ENCODE measurements around the gene TMEM61. TPM values are rescaled to one million over a fixed set of nuclear protein-coding genes. Genes with fewer than 3 reads are reported as not detected.

Gene TMEM61
- total RNA-seq, 1 experiment from 2014 or later, result 0.74 TPM

DNA sequence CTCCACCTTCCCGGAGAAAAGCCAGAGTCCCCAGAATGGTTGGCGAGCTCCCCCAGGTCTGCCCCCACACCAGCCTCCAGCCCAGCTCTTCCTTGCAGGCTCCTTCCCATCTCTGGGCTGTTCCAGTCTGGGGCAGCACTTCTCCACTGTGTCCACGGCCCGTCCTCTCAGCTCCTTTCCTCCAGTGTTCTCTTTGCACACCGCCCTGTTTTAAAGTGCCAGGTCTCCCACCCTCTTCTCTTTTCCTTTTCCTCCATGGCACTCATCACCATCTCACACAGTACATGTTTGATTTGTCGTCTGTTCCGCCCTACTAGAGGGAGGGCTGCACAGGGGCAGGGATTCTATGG is 52.8 kb downstream of the TMEM61 start:
- Mint-ChIP-seq H3K36me3 (peaks cover 9% of the 10 kb centered on the region), H3K4me1 (peaks cover 27% of the 10 kb centered on the region), H3K9me3 (peaks cover 13% of the 10 kb centered on the region), H3K4me3 (no peak overlapping the region), H3K27me3 (ENCODE audit: low read depth) (peaks cover 26% of the 10 kb centered on the region), H3K27ac (no peak overlapping the region)
- ATAC-seq, result no peak
- ChIA-PET POLR2A (no interaction called here), CTCF (interaction anchor here (1.5 to 5.7 kb wide), 4 partner anchors 11 to 88 kb away, joined by 5 to 56 read pairs (median 11); no protein-coding TSS in a partner anchor)
- DNase-seq (ENCODE audit: low spot score), result no peak
- TF ChIP-seq, protein P1, sequence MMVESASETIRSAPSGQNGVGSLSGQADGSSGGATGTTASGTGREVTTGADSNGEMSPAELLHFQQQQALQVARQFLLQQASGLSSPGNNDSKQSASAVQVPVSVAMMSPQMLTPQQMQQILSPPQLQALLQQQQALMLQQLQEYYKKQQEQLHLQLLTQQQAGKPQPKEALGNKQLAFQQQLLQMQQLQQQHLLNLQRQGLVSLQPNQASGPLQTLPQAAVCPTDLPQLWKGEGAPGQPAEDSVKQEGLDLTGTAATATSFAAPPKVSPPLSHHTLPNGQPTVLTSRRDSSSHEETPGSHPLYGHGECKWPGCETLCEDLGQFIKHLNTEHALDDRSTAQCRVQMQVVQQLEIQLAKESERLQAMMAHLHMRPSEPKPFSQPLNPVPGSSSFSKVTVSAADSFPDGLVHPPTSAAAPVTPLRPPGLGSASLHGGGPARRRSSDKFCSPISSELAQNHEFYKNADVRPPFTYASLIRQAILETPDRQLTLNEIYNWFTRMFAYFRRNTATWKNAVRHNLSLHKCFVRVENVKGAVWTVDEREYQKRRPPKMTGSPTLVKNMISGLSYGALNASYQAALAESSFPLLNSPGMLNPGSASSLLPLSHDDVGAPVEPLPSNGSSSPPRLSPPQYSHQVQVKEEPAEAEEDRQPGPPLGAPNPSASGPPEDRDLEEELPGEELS (CRISPR knock-in tag; IDR thresholded peaks at IDR 0.05), result no peak
- TF ChIP-seq KAT7 (CRISPR knock-in tag; IDR thresholded peaks at IDR 0.05; ENCODE audit: borderline replicate concordance) (no peak), SP1 (CRISPR knock-in tag; conservative IDR thresholded peaks at IDR 0.05) (no peak), ZNF138 (CRISPR knock-in tag; conservative IDR thresholded peaks at IDR 0.05) (no peak), NFYB (CRISPR knock-in tag; conservative IDR thresholded peaks at IDR 0.05; ENCODE audit: low read depth) (no peak), NFATC4 (CRISPR knock-in tag; IDR thresholded peaks at IDR 0.05) (no peak), NFE2L1 (CRISPR knock-in tag; IDR thresholded peaks at IDR 0.05) (no peak), TEAD4 (CRISPR knock-in tag; IDR thresholded peaks at IDR 0.05) (no peak), PRRX2 (CRISPR knock-in tag; IDR thresholded peaks at IDR 0.05) (no peak), ATF2 (CRISPR knock-in tag; IDR thresholded peaks at IDR 0.05; ENCODE audit: borderline replicate concordance, low read depth) (no peak)
- TF ChIP-seq, protein P2, sequence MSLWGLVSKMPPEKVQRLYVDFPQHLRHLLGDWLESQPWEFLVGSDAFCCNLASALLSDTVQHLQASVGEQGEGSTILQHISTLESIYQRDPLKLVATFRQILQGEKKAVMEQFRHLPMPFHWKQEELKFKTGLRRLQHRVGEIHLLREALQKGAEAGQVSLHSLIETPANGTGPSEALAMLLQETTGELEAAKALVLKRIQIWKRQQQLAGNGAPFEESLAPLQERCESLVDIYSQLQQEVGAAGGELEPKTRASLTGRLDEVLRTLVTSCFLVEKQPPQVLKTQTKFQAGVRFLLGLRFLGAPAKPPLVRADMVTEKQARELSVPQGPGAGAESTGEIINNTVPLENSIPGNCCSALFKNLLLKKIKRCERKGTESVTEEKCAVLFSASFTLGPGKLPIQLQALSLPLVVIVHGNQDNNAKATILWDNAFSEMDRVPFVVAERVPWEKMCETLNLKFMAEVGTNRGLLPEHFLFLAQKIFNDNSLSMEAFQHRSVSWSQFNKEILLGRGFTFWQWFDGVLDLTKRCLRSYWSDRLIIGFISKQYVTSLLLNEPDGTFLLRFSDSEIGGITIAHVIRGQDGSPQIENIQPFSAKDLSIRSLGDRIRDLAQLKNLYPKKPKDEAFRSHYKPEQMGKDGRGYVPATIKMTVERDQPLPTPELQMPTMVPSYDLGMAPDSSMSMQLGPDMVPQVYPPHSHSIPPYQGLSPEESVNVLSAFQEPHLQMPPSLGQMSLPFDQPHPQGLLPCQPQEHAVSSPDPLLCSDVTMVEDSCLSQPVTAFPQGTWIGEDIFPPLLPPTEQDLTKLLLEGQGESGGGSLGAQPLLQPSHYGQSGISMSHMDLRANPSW (CRISPR knock-in tag; conservative IDR thresholded peaks at IDR 0.05; ENCODE audit: low read depth), result no peak
- TF ChIP-seq, protein P3, sequence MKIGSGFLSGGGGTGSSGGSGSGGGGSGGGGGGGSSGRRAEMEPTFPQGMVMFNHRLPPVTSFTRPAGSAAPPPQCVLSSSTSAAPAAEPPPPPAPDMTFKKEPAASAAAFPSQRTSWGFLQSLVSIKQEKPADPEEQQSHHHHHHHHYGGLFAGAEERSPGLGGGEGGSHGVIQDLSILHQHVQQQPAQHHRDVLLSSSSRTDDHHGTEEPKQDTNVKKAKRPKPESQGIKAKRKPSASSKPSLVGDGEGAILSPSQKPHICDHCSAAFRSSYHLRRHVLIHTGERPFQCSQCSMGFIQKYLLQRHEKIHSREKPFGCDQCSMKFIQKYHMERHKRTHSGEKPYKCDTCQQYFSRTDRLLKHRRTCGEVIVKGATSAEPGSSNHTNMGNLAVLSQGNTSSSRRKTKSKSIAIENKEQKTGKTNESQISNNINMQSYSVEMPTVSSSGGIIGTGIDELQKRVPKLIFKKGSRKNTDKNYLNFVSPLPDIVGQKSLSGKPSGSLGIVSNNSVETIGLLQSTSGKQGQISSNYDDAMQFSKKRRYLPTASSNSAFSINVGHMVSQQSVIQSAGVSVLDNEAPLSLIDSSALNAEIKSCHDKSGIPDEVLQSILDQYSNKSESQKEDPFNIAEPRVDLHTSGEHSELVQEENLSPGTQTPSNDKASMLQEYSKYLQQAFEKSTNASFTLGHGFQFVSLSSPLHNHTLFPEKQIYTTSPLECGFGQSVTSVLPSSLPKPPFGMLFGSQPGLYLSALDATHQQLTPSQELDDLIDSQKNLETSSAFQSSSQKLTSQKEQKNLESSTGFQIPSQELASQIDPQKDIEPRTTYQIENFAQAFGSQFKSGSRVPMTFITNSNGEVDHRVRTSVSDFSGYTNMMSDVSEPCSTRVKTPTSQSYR (CRISPR knock-in tag; IDR thresholded peaks at IDR 0.05), result no peak
- TF ChIP-seq, protein P4, sequence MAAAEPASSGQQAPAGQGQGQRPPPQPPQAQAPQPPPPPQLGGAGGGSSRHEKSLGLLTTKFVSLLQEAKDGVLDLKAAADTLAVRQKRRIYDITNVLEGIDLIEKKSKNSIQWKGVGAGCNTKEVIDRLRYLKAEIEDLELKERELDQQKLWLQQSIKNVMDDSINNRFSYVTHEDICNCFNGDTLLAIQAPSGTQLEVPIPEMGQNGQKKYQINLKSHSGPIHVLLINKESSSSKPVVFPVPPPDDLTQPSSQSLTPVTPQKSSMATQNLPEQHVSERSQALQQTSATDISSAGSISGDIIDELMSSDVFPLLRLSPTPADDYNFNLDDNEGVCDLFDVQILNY (CRISPR knock-in tag; IDR thresholded peaks at IDR 0.05), result no peak
- TF ChIP-seq, protein P5, sequence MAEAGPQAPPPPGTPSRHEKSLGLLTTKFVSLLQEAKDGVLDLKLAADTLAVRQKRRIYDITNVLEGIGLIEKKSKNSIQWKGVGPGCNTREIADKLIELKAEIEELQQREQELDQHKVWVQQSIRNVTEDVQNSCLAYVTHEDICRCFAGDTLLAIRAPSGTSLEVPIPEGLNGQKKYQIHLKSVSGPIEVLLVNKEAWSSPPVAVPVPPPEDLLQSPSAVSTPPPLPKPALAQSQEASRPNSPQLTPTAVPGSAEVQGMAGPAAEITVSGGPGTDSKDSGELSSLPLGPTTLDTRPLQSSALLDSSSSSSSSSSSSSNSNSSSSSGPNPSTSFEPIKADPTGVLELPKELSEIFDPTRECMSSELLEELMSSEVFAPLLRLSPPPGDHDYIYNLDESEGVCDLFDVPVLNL (CRISPR knock-in tag; IDR thresholded peaks at IDR 0.05; ENCODE audit: borderline replicate concordance, low read depth), result no peak
- TF ChIP-seq, protein P6, sequence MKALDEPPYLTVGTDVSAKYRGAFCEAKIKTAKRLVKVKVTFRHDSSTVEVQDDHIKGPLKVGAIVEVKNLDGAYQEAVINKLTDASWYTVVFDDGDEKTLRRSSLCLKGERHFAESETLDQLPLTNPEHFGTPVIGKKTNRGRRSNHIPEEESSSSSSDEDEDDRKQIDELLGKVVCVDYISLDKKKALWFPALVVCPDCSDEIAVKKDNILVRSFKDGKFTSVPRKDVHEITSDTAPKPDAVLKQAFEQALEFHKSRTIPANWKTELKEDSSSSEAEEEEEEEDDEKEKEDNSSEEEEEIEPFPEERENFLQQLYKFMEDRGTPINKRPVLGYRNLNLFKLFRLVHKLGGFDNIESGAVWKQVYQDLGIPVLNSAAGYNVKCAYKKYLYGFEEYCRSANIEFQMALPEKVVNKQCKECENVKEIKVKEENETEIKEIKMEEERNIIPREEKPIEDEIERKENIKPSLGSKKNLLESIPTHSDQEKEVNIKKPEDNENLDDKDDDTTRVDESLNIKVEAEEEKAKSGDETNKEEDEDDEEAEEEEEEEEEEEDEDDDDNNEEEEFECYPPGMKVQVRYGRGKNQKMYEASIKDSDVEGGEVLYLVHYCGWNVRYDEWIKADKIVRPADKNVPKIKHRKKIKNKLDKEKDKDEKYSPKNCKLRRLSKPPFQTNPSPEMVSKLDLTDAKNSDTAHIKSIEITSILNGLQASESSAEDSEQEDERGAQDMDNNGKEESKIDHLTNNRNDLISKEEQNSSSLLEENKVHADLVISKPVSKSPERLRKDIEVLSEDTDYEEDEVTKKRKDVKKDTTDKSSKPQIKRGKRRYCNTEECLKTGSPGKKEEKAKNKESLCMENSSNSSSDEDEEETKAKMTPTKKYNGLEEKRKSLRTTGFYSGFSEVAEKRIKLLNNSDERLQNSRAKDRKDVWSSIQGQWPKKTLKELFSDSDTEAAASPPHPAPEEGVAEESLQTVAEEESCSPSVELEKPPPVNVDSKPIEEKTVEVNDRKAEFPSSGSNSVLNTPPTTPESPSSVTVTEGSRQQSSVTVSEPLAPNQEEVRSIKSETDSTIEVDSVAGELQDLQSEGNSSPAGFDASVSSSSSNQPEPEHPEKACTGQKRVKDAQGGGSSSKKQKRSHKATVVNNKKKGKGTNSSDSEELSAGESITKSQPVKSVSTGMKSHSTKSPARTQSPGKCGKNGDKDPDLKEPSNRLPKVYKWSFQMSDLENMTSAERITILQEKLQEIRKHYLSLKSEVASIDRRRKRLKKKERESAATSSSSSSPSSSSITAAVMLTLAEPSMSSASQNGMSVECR (CRISPR knock-in tag; IDR thresholded peaks at IDR 0.05; ENCODE audit: borderline replicate concordance), result no peak
- TF ChIP-seq, protein P7, sequence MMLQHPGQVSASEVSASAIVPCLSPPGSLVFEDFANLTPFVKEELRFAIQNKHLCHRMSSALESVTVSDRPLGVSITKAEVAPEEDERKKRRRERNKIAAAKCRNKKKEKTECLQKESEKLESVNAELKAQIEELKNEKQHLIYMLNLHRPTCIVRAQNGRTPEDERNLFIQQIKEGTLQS (CRISPR knock-in tag; conservative IDR thresholded peaks at IDR 0.05), result no peak
